HG03460 (cell line): ENCODE data around the gene DLEC1.
"Not testable (repeated sequence)": the region's sequence is repeated elsewhere in the genome, so short reads cannot be mapped to it uniquely, and the experiment has no call there.

Experiments used
- ATAC-seq: cut with Tn5 transposase; IDR thresholded peaks from one replicate; pipeline ENCODE4 v1.9.1; 2021; ENCODE audit not compliant: unreplicated experiment

Gene DLEC1

DNA sequence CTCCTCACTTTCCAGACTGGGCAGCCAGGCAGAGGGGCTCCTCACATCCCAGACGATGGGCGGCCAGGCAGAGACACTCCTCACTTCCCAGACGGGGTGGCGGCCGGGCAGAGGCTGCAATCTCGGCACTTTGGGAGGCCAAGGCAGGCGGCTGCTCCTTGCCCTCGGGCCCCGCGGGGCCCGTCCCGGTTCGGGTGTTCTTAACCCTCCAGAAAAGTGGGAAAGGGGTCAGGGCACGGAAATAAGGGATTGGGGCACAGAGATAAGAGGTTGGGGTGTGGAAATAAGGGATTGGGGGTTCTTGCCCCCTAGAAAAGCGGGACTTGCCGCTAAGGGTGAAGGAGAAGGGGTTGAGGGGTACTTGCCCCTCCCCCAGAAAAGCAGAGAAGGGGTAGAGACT is 43.3 kb downstream of the DLEC1 start:
- not testable (repeated sequence) for ATAC-seq

GRCh38 chr3:38083254-38083653 is 44.2 kb downstream of the DLEC1 start:
- ATAC-seq, result not testable (repeated sequence)

GRCh38 chr3:38083871-38084333 is 44.9 kb downstream of the DLEC1 start:
- ATAC-seq, result no peak

DNA sequence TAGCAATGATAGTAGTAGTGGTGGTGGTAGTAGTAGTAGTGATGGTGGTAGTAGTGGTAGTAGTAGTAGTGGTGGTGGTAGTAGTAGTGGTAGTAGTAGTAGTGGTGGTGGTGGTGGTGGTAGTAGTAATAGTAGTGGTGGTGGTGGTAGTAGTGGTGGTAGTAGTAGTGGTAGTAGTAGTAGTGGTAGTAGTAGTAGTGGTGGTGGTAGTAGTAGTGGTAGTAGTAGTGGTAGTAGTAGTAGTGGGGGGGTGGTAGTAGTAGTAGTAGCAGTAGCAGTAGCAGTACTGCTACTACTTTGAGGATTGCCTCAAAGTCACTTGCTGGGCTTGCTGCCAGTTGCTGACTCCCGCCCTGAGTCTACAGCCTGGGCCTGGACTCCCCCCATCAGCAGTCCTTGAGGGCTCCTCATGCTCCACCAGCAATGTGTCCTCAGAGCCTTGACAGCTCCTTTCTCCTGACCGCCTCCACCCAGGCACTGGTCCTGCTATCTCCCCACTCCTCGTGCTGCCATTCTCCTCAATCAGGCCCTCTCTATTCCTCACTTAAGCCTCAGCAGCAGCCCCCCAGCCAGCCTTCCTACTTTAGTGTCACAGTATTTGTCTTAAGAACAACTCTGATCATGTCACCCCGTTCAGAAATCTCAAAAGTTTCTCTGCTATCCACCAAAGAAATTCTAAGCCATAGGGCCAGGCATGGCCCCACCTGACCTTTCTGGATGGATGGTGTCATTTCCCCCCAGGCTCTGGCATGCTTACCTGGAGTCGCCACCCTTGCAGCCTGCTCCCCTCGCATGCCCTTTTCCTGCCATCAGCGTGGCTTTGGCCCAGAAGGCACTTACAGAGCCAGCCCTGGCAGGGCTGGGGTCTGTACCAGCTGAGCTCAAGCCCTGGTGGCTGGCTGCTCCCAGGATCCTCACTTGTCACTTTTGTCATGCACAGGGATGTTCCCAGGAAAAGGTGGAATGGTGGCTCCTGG is 45.6 kb downstream of the DLEC1 start:
- ATAC-seq, result no peak

- ATAC-seq, result no peak
These were observed 46.4 kb downstream of the DLEC1 start for GRCh38 chr3:38085311-38085942.

GRCh38 chr3:38085943-38086324 is 46.9 kb downstream of the DLEC1 start:
- ATAC-seq, result no peak

- no peak for ATAC-seq
These were observed 47.5 kb downstream of the DLEC1 start for GRCh38 chr3:38086496-38086895.

DNA sequence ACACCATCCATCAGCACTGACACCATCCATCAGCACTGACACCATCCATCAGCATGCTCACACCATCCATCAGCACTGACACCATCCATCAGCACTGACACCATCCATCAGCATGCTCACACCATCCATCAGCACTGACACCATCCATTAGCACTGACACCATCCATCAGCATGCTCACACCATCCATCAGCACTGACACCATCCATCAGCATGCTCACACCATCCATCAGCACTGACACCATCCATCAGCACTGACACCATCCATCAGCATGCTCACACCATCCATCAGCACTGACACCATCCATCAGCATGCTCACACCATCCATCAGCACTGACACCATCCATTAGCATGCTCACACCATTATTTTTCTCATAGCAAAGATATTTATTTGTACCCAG is 48.3 kb downstream of the DLEC1 start:
- ATAC-seq, result not testable (repeated sequence)

- ATAC-seq, result no peak
These were observed 49.4 kb downstream of the DLEC1 start for GRCh38 chr3:38088126-38089078.

GRCh38 chr3:38089163-38089562 is 50.2 kb downstream of the DLEC1 start:
- no peak for ATAC-seq

GRCh38 chr3:38090453-38090852 is 51.4 kb downstream of the DLEC1 start:
- ATAC-seq, result no peak

DNA sequence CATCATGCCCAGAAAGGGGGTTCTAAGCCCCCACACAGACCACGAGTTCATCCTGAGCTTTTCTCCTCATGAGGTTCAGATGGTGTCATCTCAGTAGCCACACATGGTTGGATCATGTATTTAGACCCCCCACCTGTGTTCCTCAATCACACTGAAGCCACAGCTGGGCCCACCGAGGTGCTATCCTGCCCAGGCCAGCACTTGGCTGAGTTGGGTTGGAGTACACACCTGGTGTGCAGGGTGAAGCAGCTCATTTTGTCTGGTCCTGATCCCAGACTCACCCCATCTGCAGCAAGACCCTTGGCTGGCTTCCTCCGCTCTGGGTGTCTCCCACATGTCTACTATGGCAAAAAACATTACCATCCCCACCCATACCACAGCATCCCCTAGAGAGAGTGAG is 56.0 kb downstream of the DLEC1 start:
- ATAC-seq, result no peak

DNA sequence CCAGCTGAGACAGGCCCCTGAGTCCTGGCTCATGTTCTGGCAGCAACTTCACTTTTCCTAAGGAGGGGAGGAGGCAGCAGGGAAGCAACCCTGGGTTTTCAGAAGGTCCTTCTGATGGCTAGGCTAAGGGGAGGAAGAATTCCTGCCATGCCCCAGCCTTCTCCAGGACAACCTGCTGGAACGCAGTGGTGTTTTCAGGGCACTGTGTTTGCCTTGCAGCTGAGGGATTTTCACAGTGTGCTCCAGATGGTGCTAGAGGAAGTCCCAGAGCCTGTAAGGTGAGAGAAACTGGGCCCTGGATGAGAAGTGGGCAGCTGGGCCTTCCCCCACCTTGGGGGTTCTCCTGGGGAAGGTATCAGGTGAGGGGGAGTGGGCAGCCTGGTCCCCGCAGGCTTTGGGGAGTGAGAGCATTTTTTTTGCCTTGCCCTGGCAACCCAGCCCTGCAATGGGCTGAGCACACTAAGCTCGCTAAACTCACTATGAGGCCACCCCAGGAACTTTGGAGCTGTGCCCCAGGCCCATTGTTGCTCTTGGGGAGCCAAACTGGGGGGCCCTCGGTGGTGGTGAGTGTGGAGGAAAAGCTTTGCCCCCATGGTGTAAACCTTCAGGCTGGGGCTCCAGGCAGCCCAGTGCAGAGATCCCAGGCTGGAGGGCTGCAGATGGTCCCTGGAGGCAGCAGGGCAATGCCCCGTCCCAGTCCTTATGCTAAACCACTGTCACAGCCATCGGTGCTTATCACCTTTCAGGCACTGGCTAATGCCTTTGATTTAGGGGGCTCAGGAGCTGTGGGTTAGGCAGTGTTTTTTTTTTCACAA is 56.9 kb downstream of the DLEC1 start:
- ATAC-seq, result no peak

DNA sequence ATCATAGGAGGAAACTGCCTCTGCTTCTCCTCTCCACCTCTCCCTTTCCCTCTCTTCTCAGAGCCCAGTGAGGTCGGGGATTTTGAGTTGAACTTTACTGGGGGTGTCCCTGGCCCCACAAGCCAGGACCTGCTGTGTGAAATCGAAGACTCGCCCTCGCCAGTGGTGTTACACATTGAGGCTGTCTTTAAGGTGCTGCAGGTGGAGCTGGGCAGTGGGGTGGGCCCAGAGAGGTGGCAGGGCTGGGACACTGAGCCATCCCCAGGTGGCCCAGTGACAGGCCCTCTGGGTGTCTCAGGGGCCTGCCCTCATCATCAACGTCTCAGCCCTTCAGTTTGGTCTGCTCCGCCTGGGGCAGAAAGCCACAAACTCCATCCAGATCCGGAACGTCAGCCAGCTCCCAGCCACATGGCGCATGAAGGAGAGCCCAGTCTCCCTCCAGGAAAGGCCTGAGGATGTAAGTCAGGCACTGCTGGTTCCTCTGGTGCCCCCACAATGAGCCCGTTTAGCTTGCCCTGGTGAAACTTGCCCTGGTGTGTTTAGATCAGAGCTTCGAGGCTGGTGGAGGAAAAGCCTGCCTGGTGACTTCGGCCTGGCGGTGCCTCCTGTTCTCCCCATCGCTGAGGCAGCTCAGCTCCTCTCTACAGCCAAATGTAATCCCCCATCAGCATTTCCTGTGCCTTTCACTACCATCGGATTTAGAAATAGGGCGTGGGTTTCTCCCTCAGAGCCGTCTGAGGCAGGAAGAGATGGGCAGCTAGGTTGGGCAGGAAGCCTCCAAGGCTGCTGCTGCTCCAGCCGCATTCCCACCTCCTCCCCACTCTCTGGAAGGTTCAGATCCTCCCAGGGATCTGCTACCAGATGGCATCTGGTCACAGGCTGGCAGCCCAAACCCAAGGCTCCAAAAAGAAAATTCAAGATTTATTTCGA is 58.7 kb downstream of the DLEC1 start:
- ATAC-seq, result no peak

DNA sequence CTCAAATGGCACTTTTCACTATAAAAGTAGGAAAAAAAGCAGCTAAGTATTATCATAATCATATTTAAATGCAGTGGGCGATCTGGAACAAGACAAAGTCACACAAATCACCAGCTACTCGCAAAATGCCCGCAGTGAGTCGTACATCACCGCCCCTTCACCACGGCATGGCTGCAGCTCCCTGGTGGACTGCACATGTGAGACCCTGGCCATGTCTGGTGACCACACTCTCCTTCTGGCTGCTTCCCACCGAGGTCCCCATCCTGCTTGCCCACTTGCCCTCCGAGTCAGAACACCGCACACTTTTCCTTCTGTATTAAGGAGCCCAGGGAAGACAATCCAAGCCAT is 59.3 kb downstream of the DLEC1 start:
- ATAC-seq, result no peak

GRCh38 chr3:38099518-38099917 is 60.5 kb downstream of the DLEC1 start:
- no peak for ATAC-seq

GRCh38 chr3:38100498-38100897 is 61.5 kb downstream of the DLEC1 start:
- ATAC-seq, result no peak

GRCh38 chr3:38101811-38102443 is 62.9 kb downstream of the DLEC1 start:
- no peak for ATAC-seq

DNA sequence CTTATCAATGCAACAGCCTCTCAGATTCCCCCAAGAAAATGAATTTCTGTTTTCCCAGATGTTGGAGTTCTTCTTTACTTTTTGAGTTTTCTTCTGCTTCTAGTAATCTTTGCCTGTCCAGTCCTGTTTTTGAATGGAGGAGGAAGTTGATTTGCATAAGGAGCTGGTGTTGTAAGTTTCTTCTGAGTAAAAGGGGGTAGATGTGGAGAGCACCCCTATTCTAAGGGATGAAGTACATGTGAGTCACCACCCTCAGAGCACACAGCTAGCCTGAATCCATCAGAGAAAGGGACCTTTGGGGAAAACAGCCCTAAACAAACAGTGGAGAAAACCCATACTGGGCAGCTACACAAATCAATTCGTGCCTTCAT is 63.4 kb downstream of the DLEC1 start:
- no peak for ATAC-seq
